ENCODE measurements around the gene UAP1L1. TPM values are rescaled to one million over a fixed set of nuclear protein-coding genes. Genes with fewer than 3 reads are reported as not detected.

UAP1L1 gene
- total and polyA plus RNA-seq, 12 donors, result 3.4 to 24.3 (median 8.5) TPM

DNA sequence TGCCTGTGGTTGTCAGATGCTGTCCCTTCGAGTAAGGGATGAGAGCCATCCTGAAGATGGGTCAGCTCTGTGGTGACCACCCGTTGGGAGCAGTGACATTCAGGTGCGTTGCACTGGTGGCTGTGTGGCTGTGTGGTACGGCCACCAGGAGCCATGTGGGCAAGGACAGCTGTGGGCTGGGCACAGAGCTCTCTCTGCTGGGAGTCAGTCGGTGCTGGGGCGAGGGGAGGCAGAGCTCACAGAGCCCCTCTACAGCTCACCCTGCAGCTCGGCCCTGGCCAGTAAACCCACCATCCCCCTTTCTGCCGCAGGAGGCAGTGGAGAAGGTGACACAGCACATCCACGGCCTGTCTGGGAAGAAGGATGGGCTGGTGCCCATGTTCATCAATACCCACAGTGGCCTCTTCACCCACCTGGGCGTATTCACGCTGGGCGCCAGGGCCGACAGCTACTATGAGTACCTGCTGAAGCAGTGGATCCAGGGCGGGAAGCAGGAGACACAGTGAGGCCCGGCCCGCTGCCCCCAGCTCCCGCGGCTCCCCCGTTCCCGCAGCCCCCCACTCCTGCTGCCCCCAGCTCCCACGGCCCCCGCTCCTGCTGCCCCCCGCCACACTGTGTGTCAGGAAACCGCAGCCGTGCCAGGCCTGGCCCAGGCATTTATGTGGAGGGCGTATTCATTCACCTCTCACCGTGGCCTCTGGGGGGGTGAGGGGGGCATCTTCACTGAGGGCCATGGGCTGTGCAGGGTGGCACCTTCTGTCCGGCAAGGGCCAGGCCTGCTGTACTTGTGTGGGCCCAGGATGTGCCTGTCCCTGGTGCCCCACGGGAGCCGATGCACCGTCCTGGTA, 28.7 kb downstream of the UAP1L1 start:
- Histone ChIP-seq H3K4me1 (no peaks in the 10 kb centered on the region), H3K27me3 (no peaks in the 10 kb centered on the region), H3K27ac (no peak overlapping the region), H3K4me3 (no peak overlapping the region), H3K36me3 (peaks cover 0 to 97% (median 60%) of the 10 kb centered on the region in 9 donors), H3K9me3 (no peaks in the 10 kb centered on the region)
- 94 to 96% methylated on average over 31 of the region's 31 CpGs for WGBS, 2 donors
- TF ChIP-seq, protein P1, sequence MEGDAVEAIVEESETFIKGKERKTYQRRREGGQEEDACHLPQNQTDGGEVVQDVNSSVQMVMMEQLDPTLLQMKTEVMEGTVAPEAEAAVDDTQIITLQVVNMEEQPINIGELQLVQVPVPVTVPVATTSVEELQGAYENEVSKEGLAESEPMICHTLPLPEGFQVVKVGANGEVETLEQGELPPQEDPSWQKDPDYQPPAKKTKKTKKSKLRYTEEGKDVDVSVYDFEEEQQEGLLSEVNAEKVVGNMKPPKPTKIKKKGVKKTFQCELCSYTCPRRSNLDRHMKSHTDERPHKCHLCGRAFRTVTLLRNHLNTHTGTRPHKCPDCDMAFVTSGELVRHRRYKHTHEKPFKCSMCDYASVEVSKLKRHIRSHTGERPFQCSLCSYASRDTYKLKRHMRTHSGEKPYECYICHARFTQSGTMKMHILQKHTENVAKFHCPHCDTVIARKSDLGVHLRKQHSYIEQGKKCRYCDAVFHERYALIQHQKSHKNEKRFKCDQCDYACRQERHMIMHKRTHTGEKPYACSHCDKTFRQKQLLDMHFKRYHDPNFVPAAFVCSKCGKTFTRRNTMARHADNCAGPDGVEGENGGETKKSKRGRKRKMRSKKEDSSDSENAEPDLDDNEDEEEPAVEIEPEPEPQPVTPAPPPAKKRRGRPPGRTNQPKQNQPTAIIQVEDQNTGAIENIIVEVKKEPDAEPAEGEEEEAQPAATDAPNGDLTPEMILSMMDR (IDR thresholded peaks at IDR 0.05), result no peak
- DNase-seq (no peak), ATAC-seq (no peak)
- intact Hi-C loops (cut with DNase I), result no loop called here

DNA sequence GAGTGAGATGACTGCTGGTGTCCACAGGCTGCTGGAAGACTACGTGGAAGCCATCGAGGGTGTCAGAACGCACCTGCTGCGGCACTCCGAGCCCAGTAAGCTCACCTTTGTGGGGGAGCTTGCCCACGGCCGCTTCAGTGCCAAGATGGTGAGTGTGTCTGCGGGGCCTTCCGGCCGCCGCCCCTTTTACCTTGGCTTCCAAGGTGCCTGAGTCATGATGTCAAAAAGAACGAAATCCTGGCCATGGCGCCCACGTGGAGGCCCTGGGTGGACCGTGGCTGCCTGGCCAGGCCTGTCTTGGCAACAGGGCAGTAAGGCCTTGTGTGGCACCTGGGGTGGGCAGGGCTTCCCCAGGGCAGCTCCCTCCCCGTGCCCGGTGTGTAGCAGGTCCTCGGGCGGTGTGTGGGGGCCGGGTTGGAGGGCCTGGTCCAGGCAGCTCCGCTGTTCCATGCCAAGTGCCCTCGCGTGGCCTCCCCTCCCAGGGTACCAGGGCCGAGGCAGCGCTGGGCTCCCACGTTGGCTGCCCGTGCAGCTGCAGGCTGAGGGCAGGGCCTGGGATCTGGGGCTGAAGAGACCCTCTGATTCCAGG, 29.4 kb downstream of the UAP1L1 start:
- no peaks in the 10 kb centered on the region for H3K9me3 ChIP-seq
- H3K27ac ChIP-seq, result no peak overlapping the region
- 92 to 95% methylated on average over 27 of the region's 27 CpGs for WGBS, 2 donors
- peak in 1 of 8 donors; percentile 6 for ATAC-seq
- no peaks in the 10 kb centered on the region for H3K4me1 ChIP-seq
- intact Hi-C loops (cut with DNase I), result no loop called here
- H3K4me3 ChIP-seq, result no peak overlapping the region
- H3K36me3 ChIP-seq, result peaks cover 0 to 95% (median 52%) of the 10 kb centered on the region in 9 donors
- TF ChIP-seq, protein P1 (IDR thresholded peaks at IDR 0.05), result no peak
- DNase-seq, result no peak
- no peaks in the 10 kb centered on the region for H3K27me3 ChIP-seq

DNA sequence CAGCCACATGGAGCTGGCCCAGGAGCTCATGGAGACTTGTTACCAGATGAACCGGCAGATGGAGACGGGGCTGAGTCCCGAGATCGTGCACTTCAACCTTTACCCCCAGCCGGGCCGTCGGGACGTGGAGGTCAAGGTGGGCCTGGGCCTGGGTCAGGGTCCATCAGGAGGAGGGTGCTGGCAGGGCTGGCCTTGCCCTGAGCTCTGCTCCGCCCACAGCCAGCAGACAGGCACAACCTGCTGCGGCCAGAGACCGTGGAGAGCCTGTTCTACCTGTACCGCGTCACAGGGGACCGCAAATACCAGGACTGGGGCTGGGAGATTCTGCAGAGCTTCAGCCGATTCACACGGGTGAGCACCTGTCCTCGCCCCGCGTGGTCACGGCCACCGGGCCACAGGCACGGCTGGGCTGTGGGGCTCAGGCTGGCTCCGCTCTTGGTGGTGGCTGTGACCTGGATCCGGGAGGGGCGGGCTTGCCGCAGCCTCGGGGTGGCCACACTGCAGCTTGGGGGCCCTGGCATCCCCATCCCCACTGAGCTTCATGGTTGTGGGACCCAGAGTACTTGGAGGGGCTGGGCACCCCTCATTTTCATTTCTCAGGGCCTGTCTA, 30.1 kb downstream of the UAP1L1 start:
- TF ChIP-seq, protein P1 (IDR thresholded peaks at IDR 0.05), result no peak

DNA sequence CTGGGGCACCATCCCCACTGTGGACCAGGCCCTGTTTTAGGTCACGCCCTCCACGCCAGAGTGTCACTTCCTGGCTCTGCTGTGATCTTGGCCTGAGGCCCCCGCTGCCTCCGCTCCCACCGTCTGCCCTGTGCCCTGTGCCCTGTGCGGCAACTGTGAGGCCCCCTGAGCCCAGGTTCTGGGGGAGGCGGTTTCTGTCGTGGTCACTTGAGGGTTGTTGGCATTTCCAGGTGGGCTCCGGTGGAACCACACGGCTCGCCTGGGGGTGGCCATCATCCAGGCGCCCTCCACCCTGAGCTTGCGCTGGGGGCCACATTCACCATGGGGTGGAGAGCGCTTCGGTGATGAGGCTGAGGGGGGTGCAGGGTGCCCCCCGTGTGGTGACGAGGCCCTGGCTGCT, 30.7 kb downstream of the UAP1L1 start:
- peaks cover 0 to under 1% (median 0%) of the 10 kb centered on the region in 9 donors for H3K4me1 ChIP-seq
- DNase-seq (no peak), ATAC-seq (no peak)
- H3K36me3 ChIP-seq, result peaks cover 0 to 98% (median 61%) of the 10 kb centered on the region in 9 donors
- WGBS, 2 donors, result 95 to 97% methylated on average over 17 of the region's 17 CpGs
- TF ChIP-seq, protein P1 (IDR thresholded peaks at IDR 0.05), result no peak
- no peak overlapping the region for H3K4me3 ChIP-seq
- H3K9me3 ChIP-seq, result no peaks in the 10 kb centered on the region
- H3K27ac ChIP-seq, result no peak overlapping the region
- intact Hi-C loops (cut with DNase I), result no loop called here
- no peaks in the 10 kb centered on the region for H3K27me3 ChIP-seq

More for the DNA sequence above, 30.1 kb downstream of the UAP1L1 start:
- Histone ChIP-seq H3K9me3 (no peaks in the 10 kb centered on the region), H3K4me3 (no peak overlapping the region), H3K27me3 (no peaks in the 10 kb centered on the region), H3K27ac (no peak overlapping the region), H3K4me1 (no peaks in the 10 kb centered on the region), H3K36me3 (peaks cover 0 to 97% (median 57%) of the 10 kb centered on the region in 9 donors)
- ATAC-seq, result no peak
- intact Hi-C loops (cut with DNase I), result no loop called here
- WGBS, 2 donors, result 95% methylated on average over 27 of the region's 27 CpGs
- DNase-seq, result no peak

Data from heart right ventricle (tissue), 16 donors.